Mucosa of rectum (tissue), 2 donors: ENCODE measurements around the gene ARHGAP15.

ENCODE experiments used
- H3K27ac ChIP-seq, 2 donors: one replicate each; pipeline ENCODE4 v1.7.0; 2013; ENCODE audit warnings: inconsistent platforms in 2 of 2, low read depth in 2 of 2, low read length in 2 of 2
- H3K27me3 ChIP-seq, 2 donors: one replicate each; pipeline ENCODE4 v1.7.0; 2013; ENCODE audit warnings: low read length in 2 of 2; ENCODE audit not compliant: control insufficient read depth in 2 of 2, insufficient read depth in 2 of 2
- H3K36me3 ChIP-seq, 2 donors: one replicate each; pipeline ENCODE4 v1.7.0; 2013; ENCODE audit warnings: low read length in 2 of 2; ENCODE audit not compliant: control insufficient read depth in 2 of 2, insufficient read depth in 2 of 2
- H3K4me1 ChIP-seq, 2 donors: one replicate each; pipeline ENCODE4 v1.7.0; 2013; ENCODE audit warnings: low read length in 2 of 2, mild to moderate bottlenecking in 1 of 2; ENCODE audit not compliant: control insufficient read depth in 2 of 2, insufficient read depth in 2 of 2
- H3K4me3 ChIP-seq, 2 donors: one replicate each; pipeline ENCODE4 v1.7.0; 2013; ENCODE audit warnings: low read length in 2 of 2
- H3K9ac ChIP-seq, 2 donors: one replicate each; pipeline ENCODE4 v1.7.0; 2013; ENCODE audit warnings: low read length in 2 of 2, low read depth in 1 of 2, mild to moderate bottlenecking in 1 of 2
- H3K9me3 ChIP-seq, 2 donors: one replicate each; pipeline ENCODE4 v1.7.0; 2013; ENCODE audit warnings: low read length in 2 of 2; ENCODE audit not compliant: control insufficient read depth in 2 of 2
- donor health status: healthy.
- donor health status: Normal muscosa, but diverticular disease.

Gene ARHGAP15

DNA sequence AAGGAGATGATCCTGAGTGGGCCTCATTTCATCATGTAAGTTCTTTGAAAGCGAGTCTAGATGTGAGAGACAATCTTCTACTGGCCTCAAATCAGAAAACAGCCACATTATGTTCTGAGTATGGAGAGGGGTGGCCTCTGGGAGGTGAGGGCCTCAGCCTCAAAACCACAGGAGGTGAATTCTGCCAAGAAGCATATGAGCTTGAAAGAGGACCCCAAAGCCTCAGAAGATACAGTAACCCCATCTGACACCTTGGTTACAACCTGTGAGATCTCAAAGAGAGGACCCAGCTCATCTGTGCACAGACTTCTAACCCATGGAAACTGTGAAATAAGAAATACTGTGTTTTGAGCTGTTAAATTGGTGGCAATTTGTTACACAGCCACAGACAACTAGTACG lies 200.1 kb downstream of the ARHGAP15 start:
- H3K27me3 ChIP-seq = no peaks in the 10 kb centered on the region
- no peak overlapping the region for H3K9ac ChIP-seq
- no peaks in the 10 kb centered on the region for H3K9me3 ChIP-seq
- H3K4me3 ChIP-seq = no peak overlapping the region
- H3K4me1 ChIP-seq = no peaks in the 10 kb centered on the region
- no peak overlapping the region for H3K27ac ChIP-seq
- no peaks in the 10 kb centered on the region for H3K36me3 ChIP-seq

DNA sequence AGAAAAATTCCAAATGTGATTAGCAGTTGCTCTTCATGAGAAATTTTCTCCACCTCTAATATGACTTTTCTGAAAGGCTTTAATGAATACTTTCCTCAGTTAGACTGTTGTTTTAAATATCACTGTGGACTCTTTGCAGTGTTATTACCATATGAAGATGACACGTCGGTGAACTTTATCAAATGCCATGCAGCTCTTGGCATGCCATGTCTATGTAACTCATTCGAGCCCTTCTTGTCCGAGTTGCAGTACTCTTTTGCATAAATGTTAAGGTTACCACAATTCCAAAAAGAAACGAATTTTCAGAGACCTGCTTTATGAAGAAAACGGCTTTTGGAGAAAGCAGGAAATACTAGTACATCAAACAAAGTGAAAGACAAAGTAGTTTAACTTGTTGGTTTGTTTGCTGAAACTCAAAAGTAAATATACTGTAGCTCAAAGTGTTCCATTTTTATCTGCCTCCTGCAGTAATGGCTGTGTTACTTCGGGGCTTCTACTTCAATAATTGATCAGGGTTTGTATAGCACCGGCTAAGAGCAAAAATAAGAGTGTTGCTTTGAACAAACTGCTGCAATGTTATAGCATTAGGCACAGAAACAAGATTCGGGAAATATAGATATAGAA lies 204.1 kb downstream of the ARHGAP15 start:
- Histone ChIP-seq H3K9ac (no peak overlapping the region), H3K36me3 (no peaks in the 10 kb centered on the region), H3K27me3 (no peaks in the 10 kb centered on the region), H3K4me1 (no peaks in the 10 kb centered on the region), H3K27ac (no peak overlapping the region), H3K9me3 (no peaks in the 10 kb centered on the region), H3K4me3 (no peak overlapping the region)

DNA sequence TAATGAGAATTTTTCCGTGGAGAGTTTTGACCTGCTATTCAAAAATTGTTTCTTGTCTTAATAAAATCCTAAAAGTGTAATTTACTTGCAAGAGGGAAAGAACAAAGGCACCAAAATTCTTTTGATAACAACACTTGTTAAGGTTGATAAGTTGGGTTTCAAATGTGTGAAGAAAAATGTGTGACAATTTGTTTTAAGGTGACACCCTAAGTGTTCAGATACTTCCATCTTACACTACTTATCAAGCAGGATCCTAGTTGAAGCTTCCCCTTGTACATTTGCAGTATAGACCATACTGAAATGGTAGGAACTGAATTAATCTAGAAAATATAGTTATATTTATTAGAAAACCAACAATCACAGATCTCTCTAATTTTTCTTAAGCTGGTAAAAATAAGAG lies 204.6 kb downstream of the ARHGAP15 start:
- Histone ChIP-seq H3K4me1 (no peaks in the 10 kb centered on the region), H3K27ac (no peak overlapping the region)

DNA sequence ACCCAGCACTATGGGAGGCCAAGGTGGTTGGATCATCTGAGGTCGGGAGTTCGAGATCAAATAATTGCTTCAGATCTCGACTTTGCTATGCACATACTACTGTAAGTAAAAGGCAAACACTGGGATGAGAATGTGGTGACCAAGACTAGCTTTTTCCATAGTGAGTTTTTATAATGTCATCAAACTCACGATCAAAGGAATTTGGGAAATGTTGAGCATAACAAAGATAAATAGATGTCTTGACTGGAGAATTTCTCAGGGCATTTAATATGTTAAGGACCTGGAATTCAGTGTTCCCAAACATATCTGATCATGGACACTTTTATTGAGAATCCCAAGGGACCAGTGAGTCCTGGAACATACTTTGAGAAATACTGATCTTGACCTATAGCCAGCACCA lies 205.6 kb downstream of the ARHGAP15 start:
- H3K4me3 ChIP-seq = no peak overlapping the region
- no peak overlapping the region for H3K27ac ChIP-seq
- H3K9ac ChIP-seq = no peak overlapping the region
- H3K36me3 ChIP-seq = no peaks in the 10 kb centered on the region
- H3K9me3 ChIP-seq = no peaks in the 10 kb centered on the region
- no peaks in the 10 kb centered on the region for H3K27me3 ChIP-seq
- H3K4me1 ChIP-seq = no peaks in the 10 kb centered on the region

More for the DNA sequence above, 204.6 kb downstream of the ARHGAP15 start:
- Histone ChIP-seq H3K36me3 (no peaks in the 10 kb centered on the region), H3K9ac (no peak overlapping the region), H3K4me3 (no peak overlapping the region), H3K9me3 (no peaks in the 10 kb centered on the region), H3K27me3 (no peaks in the 10 kb centered on the region)

DNA sequence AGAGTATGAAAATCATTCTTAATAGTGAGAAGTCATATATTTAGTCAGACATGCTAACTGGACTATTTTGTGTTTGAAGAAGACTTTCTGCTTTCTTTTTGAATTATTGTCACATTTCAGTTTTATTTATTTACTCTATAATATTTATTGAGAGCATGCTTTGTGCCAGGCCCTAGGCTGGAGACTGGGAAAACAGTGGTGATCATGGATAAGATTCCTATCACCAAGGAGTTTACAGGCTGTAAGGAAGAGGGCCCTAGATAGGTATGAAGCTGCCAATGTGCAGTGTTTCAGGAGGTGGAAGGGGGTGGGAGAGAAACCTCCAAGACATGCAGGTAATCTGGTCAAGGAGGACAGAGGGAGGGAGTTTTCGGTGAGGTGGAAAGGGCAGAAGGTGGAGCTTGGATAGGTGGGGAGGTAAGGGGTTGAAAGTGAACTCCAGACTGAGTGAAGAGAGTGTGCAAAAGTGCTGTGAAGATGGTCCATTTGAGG lies 207.5 kb downstream of the ARHGAP15 start:
- H3K4me1 ChIP-seq = no peaks in the 10 kb centered on the region
- H3K27me3 ChIP-seq = no peaks in the 10 kb centered on the region
- H3K36me3 ChIP-seq = no peaks in the 10 kb centered on the region
- H3K9ac ChIP-seq = no peak overlapping the region
- no peak overlapping the region for H3K27ac ChIP-seq
- H3K9me3 ChIP-seq = no peaks in the 10 kb centered on the region
- no peak overlapping the region for H3K4me3 ChIP-seq

DNA sequence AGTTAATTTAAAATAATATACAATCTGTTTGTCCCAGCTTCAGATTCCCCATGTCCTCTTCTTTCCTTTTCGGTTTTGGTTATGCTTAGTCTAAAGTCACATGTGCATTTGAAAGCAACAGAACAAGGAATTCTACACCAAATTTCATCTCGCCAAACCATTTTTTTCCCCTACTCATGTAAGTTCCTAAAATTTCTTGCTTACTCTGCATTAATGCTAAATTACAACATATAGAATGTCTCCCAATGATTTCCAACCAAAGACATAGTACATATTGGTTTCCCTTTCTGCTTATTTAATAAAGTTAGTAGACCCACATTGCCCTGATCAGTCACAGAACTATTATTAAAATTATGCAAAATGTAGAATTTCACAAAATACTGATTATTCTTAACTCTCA lies 212.3 kb downstream of the ARHGAP15 start:
- no peaks in the 10 kb centered on the region for H3K36me3 ChIP-seq
- no peaks in the 10 kb centered on the region for H3K4me1 ChIP-seq
- no peak overlapping the region for H3K4me3 ChIP-seq
- H3K9me3 ChIP-seq = no peaks in the 10 kb centered on the region
- no peak overlapping the region for H3K27ac ChIP-seq
- no peak overlapping the region for H3K9ac ChIP-seq
- H3K27me3 ChIP-seq = no peaks in the 10 kb centered on the region

DNA sequence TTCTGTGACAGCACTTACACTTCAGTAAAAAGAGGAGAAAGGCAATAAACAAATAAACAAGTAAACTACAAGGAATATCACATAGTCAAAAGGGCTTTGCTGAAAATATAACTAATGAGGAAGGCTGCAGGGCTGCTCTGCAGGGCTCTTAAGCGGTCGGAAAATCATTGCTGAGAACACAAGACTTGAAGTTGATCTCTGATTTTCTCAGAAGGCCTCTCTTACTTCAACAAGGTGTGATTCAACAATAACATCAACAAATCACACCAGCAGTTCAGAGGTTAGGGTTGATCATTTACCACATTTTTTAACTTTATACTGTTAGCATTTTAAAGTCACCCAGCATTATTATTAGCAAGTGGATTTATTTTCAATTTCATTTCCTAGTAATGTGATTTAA lies 215.6 kb downstream of the ARHGAP15 start:
- Histone ChIP-seq H3K27me3 (no peaks in the 10 kb centered on the region), H3K4me3 (no peak overlapping the region), H3K36me3 (no peaks in the 10 kb centered on the region), H3K9me3 (no peaks in the 10 kb centered on the region), H3K27ac (no peak overlapping the region), H3K9ac (no peak overlapping the region), H3K4me1 (no peaks in the 10 kb centered on the region)

DNA sequence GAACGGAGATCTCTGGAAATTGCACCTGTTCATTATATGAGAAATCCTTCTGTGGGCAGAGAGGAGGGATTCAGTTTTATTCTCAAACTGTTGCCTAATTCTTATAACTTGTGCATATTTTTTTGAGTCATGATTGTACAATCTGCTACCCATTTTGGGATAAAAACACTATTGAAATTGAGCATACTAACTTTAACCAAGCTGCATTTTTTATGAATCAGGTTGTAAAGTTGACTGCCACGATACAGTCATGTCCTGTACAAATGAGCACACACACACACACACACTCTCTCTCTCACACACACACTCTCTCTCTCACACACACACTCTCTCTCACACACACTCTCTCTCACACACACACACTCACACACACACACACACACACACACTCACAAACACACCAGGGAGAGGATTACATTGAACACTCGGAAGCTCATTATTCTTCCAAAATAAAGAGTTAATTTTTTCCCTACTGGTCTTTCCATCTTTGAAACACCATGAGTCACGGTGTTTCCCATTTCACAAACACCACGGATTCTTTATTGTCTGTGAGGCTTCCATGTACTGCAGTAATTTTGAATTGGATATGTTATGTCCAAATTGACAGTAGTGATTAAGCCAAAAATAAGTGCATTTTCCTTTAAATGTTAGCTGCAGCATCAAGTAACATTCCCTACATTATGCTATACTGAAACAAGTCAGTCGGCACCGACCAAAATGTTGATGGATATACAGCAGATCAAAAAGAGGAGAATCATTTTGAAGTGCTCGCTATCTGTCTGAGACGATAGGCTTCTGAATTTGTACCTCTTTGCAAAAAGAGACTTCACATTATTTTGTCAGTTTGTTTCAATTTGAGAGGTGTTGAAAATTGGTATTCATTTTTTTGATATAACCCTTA lies 216.9 kb downstream of the ARHGAP15 start:
- no peaks in the 10 kb centered on the region for H3K27me3 ChIP-seq
- H3K27ac ChIP-seq = no peak overlapping the region
- no peak overlapping the region for H3K9ac ChIP-seq
- no peaks in the 10 kb centered on the region for H3K9me3 ChIP-seq
- no peaks in the 10 kb centered on the region for H3K4me1 ChIP-seq
- H3K4me3 ChIP-seq = no peak overlapping the region
- no peaks in the 10 kb centered on the region for H3K36me3 ChIP-seq

DNA sequence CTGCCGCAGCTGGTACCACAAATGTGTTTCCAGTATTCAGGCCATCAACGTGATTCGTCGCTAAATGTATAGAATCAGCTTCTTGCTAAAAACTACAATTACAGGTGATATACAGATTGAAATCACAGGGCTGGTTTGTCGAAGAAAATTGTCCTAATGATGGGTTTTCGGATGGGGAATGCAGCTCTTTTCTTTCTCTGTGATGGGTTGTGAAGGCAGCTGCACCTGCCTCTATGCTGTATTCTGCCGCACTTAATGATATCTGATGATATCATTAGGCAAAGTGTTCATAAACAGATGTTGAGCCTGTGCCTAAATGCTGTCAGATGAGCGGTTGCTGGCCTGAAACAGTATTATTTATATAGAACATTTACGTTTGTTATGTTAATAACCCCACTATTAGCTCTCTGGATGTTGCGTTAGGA lies 218.1 kb downstream of the ARHGAP15 start:
- H3K27me3 ChIP-seq = no peaks in the 10 kb centered on the region
- H3K9ac ChIP-seq = no peak overlapping the region
- H3K36me3 ChIP-seq = no peaks in the 10 kb centered on the region
- no peak overlapping the region for H3K27ac ChIP-seq
- no peak overlapping the region for H3K4me3 ChIP-seq
- no peaks in the 10 kb centered on the region for H3K9me3 ChIP-seq
- no peaks in the 10 kb centered on the region for H3K4me1 ChIP-seq

DNA sequence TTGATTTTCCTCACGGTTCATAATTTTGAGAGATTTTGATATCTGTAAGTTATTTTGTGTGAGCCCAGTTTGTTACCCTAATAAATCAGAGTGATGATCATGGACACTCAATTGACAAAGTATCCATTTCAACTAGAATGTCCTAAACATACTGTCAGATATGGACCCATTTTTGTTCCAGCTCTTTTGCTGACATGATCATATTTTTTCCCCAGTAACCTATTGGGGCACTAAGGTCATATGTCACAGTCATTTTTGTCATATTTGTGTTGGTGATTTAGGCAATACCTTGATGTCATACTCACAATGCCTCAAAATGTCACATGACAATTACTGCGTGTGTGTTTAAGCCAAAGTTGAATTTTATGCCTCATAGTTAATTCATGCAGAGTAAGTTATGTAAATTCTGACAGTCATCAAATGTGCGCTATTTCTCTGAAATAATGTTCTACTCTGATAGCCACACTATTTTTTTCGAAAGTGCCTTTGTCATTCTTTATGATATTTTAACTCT lies 218.7 kb downstream of the ARHGAP15 start:
- Histone ChIP-seq H3K36me3 (no peaks in the 10 kb centered on the region), H3K27ac (no peak overlapping the region), H3K4me3 (no peak overlapping the region), H3K27me3 (no peaks in the 10 kb centered on the region), H3K4me1 (no peaks in the 10 kb centered on the region), H3K9ac (no peak overlapping the region), H3K9me3 (no peaks in the 10 kb centered on the region)
